Gastroesophageal sphincter (tissue), 3 donors: Measurements from ENCODE around the gene NSUN6.

Source experiments
- EP300 ChIP-seq: sonication (generic); formaldehyde crosslinking; IDR thresholded peaks from one replicate; pipeline ENCODE4 v1.6.1; 2017; ENCODE audit warnings: antibody characterized with exemption, mild to moderate bottlenecking
- POLR2A ChIP-seq, 2 donors: fragments of 450-650 bp; IDR thresholded peaks; one replicate each; pipeline ENCODE4 v1.6.1; 2017; ENCODE audit warnings: antibody characterized with exemption in 2 of 2, mild to moderate bottlenecking in 2 of 2, moderate library complexity in 1 of 2
- POLR2AphosphoS5 ChIP-seq: sonication (generic); formaldehyde crosslinking; IDR thresholded peaks from one replicate; pipeline ENCODE4 v1.6.1; 2017; ENCODE audit warnings: antibody characterized with exemption
- TF ChIP-seq, protein P1 (sequence below), 4 experiments: fragments of 200-600 bp in 2 of 4; fragments of 450-650 bp in 2 of 4; sonication (generic) in 1 of 4; IDR thresholded peaks; one replicate each; pipeline ENCODE4 v1.5.1; 2017 to 2019; ENCODE audit warnings: antibody characterized with exemption in 4 of 4, mild to moderate bottlenecking in 2 of 4, moderate library complexity in 2 of 4

DNA sequence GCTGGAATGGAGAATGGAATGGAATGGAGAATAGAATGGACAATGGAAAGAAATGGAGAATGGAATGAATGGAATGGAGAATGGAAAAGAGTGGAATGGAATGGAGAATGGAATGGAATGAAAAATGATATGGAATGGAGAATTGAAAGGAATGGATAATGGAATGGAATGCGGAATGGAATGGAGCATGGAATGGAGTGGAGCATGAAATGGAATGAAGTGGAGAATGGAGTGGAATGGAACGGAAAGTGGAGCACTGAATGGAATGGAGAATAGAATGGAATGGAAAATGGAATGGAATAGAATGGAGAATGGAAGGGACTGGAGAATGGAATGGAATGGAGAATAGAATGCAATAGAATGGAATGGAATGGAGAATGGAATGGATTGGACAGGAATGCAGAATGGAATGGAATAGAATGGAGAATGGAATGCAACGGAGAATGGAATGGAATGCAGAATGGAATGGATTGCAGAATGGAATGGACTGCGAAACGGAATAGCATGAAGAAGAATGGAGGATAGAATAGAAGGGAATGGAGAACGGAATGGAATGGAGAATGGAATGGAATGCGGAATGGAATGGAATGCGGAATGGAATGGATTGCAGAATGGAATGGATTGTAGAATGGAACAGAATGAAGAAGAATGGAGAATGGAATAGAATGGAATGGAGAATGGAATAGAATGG is 89.4 kb downstream of the NSUN6 start:
- TF ChIP-seq, protein P1, sequence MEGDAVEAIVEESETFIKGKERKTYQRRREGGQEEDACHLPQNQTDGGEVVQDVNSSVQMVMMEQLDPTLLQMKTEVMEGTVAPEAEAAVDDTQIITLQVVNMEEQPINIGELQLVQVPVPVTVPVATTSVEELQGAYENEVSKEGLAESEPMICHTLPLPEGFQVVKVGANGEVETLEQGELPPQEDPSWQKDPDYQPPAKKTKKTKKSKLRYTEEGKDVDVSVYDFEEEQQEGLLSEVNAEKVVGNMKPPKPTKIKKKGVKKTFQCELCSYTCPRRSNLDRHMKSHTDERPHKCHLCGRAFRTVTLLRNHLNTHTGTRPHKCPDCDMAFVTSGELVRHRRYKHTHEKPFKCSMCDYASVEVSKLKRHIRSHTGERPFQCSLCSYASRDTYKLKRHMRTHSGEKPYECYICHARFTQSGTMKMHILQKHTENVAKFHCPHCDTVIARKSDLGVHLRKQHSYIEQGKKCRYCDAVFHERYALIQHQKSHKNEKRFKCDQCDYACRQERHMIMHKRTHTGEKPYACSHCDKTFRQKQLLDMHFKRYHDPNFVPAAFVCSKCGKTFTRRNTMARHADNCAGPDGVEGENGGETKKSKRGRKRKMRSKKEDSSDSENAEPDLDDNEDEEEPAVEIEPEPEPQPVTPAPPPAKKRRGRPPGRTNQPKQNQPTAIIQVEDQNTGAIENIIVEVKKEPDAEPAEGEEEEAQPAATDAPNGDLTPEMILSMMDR (IDR thresholded peaks at IDR 0.05): no peak
- TF ChIP-seq POLR2A (IDR thresholded peaks at IDR 0.05) (no peak), POLR2AphosphoS5 (no peak), EP300 (no peak)
